GM19395 (cell line): ENCODE results near the gene GPC6.
A peak's percentile ranks its signal among the peaks of the same experiment; 100 is the strongest.

Experiments
- ATAC-seq: cut with Tn5 transposase; IDR thresholded peaks from one replicate; pipeline ENCODE4 v1.9.1; 2021; ENCODE audit warnings: mild to moderate bottlenecking, moderate library complexity; ENCODE audit not compliant: unreplicated experiment

The GPC6 gene

DNA sequence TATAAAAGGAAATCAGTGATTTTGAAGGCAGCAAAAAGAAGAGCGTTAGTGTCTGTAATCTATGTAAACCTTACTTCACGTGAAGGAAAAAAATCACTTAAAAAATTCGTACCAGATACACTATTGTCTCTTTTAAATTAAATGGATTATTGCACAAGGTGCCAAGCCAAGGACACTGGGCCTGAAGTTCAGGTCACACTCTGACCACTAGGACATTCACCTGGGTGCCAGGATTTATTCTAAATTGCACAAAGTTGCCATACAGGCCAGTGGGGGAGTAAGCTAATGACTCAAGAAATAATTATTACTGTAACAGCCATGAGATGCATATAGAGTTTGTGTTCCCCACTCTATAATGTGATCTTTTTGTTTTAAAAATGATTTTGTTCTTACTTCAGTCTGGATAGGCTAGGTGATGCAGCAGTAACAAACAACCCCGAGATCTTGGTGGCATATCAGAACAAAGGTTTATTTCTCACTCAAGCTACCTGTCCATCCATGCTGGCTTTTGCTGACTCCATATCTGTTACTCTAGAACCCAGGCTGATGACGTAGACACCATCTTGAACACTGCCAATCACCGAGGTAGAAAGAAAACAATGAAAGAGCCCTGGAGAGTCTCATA lies 1000.8 kb downstream of the GPC6 start:
- ATAC-seq, result no peak

- ATAC-seq, result no peak
Observed at GRCh38 chr13:94228763-94229162, 1002.2 kb downstream of the GPC6 start.

DNA sequence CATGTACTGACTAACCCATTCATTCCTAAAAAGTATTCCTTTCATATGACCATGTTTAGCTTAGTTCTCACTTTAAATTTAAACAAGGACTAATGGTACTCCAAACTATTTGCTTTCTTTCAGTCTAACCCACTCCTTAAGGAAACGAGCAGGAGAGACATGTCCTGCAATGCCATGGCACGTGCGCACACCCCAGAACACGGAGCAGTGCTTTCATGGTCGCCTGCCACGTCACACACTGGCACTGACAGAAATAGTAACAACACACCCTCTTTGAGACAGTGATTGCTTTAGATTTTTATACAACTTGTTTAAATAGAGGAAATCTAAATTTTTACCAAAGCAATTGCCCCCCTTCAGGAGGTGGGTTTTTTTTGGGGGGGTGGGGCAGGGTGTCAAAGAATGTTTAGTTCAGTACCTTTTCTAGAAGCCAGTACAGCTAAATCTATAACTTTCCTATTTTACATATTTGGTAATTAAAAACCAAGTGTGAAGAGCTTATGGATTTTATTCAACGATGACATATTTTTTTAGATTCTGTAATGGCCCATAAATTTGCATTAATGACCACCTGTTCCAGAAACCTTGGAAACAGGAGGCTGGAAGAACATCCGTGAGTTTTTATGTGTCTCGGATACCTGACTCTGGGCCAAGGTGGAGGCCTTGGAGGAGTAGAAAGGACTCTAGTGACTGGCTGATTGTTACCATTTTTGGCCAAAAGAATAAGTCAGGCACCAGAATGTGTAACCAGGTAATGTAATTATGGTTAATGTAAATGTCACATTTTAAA lies 1005.7 kb downstream of the GPC6 start:
- ATAC-seq, result no peak

DNA sequence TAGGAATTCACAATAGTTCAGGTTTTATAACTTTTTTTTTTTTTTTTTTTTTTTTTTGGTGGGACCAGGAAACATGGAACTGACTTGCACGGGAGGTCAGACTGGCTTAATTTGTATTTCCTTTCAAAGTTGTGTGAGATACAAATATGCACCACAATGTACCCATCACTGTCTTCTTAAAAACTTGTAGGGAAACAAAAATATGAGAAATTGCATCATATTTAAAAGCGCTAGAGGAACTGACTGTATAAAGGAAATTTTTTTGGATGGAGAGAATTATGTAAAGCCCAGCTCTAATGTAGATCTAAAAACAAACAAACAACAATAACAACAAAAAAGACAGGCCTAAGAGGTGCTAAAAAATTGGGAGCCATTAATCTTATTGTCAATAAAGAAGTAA lies 1006.3 kb downstream of the GPC6 start:
- no peak for ATAC-seq

GRCh38 chr13:94233401-94233800 lies 1006.8 kb downstream of the GPC6 start:
- no peak for ATAC-seq

- no peak for ATAC-seq
Observed at GRCh38 chr13:94233837-94234236, 1007.2 kb downstream of the GPC6 start.

GRCh38 chr13:94234738-94235137 lies 1008.1 kb downstream of the GPC6 start:
- ATAC-seq, result no peak

DNA sequence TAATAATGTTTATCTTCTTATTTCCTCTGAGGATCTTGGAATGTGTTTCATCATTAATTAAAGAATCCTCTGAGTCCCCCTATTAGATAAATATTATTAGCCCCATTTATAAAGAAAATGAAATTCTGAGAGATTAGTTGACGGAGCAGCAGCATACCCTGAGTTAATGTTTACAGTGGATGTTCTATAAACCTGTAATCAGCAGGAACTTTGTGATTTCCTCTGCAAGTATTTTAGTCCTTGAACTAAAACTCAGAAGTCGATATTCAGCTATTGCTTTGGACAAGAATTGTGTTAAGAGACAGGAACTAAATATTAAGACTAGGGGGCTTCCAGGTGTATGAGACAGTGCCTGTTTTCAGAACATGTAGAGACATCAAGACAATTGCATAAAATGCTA lies 1009.5 kb downstream of the GPC6 start:
- no peak for ATAC-seq

- no peak for ATAC-seq
Observed at GRCh38 chr13:94236872-94237271, 1010.3 kb downstream of the GPC6 start.

GRCh38 chr13:94239135-94239534 lies 1012.5 kb downstream of the GPC6 start:
- peak; percentile 56 for ATAC-seq

DNA sequence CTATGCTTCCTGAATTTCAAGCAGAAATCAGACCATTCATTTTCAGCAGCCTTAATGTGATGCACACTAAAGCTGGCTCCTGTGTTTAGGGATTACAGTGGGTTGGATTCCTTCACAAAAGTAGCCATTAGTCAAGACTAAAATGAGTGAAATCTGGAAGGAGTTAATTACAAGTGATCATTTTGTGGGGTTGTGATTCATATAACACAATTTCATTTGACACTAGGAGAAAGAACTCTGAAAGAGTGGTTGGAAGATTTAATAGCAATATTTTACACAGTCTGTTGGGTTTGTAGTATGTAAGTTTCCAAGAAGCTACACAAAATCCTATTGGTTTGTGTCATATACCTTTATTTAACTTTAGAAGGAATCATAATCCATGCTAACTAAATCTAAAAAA lies 1015.9 kb downstream of the GPC6 start:
- no peak for ATAC-seq

GRCh38 chr13:94243551-94243950 lies 1016.9 kb downstream of the GPC6 start:
- no peak for ATAC-seq

GRCh38 chr13:94246495-94246894 lies 1019.9 kb downstream of the GPC6 start:
- no peak for ATAC-seq

DNA sequence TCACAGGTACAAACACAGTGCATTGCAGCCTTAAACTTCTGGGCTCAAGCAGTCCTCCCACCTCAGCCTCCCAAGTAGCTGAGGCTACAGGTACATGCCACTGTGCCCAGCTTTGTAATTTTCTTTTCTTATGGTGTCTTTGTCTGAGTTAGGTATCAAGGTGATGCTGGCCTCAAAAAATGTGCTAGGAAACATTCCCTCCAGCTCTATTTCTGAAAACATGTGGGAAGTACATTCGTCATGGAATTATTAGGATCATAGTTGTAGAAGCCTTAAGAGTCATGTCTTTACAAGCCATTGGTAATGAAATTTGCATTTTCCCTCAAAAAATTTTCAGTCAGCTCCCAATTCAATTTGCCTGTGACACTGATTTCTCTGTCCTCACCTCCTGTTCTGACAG lies 1021.3 kb downstream of the GPC6 start:
- ATAC-seq, result no peak

DNA sequence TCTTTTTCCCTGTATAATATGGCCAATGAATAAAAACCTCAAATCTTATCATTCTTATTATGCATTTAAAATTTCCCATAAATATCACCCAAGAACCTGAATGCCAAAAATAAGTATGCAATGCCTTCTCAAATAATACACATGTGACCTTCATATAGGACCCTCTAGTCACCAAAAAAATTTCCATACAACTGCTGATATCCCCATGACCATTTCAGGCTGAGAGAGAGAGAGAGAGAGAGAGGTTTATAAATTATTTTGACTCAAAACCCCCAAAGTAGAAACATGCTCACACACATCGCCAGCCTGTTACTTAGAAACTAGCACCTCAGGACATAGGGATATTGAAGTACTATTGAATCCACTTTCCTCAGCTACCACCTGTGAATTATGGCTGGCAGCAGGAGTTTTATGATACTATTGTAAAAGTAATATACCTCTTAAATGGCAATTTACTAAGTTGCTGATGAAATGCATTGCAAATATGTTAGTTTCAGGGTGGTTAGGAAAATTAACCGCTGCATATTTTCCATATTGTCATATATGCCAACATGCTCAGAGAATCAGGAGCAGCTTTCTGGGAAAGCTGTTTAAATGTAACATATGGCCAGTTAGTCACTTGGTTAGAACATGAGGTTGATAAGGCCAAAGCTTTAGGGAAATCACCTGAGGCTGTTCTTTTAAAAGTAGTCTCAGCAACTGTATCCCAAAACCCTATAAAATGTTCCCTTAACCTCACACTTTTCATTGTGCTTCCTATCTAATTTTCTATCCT lies 1022.0 kb downstream of the GPC6 start:
- no peak for ATAC-seq

DNA sequence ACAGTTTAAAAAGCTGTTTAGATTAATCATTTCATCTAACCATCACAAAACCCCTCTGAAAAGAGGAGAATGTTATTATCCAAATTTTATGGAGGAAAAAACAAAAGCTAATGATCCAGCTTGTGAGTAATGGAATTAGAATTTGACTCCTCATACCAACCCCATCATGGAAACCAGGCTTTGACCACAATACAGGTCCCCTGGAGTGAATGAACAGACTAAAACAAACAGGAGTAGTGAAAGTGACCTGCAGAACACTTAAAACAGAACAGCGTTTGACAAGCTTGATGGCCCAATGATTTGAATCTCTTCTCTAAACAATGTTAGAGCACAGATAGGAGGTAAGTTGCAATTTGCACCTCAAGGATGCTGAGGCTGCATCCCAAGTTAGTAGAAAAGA lies 1022.9 kb downstream of the GPC6 start:
- no peak for ATAC-seq

GRCh38 chr13:94251831-94252608 lies 1025.4 kb downstream of the GPC6 start:
- no peak for ATAC-seq

DNA sequence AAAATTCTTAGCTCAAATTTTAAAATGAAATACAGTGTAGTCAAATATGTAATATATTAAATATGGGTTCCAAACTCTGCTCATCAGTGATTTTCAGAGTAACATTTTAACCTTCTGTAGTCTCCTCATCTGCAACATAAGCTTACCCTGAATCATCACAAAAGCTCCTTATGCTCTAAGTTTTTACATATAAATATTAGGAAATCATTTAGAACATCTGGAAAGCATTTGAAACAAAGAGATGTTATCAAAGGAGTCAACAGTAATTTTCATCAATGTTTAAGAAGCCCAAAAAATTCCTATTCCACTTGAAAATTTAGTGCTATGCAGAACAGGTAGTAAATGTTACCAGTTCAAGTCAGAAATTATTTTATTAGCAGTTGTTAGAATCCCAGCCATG lies 1028.1 kb downstream of the GPC6 start:
- no peak for ATAC-seq

- ATAC-seq, result no peak
Observed at GRCh38 chr13:94256721-94257120, 1030.1 kb downstream of the GPC6 start.

DNA sequence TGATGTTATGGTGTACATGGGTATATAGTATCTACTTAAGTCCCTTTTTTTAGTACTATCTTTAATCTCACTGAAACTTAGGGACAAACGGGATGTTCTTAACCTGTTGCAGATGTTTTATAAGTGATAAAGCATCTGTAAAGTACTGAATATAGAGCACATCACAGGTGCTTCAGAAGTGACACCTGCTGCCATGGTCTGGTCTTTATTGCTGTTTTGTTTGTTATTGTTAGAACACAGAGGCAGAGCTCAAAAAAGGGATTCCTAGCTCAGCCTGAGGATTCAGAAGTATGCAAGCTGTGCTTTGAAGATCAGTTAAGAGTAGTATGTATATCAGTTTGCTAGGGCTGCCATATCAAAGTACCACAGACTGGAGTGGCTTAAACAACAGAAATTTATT lies 1033.4 kb downstream of the GPC6 start:
- no peak for ATAC-seq

DNA sequence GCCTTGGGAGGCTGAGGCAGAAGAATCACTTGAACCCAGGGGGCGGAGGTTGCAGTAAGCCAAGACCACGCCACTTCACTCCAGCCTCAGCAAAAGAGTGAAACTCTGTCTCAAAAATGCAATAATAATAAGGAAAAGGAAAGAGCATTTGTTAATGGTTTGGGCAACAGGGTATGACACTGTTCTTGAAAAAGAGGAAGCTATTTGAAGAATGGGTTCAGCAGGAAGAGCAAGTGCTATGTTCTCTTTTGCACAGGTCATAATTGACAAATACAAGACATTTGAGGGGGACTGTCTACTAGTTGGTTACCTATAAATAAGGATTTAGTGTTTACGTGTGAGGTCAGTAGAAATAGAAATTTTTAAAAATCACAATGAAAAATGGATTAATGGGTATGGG lies 1034.6 kb downstream of the GPC6 start:
- ATAC-seq, result no peak
